Transverse colon (tissue), 4 donors: ENCODE measurements around the gene DNAJC7.

Experiments used
- EP300 ChIP-seq: sonication (generic); formaldehyde crosslinking; IDR thresholded peaks from one replicate; pipeline ENCODE4 v1.6.1; 2017; ENCODE audit warnings: antibody characterized with exemption, low read depth
- POLR2A ChIP-seq: fragments of 450-650 bp; IDR thresholded peaks from one replicate; pipeline ENCODE4 v1.6.1; 2016; ENCODE audit warnings: antibody characterized with exemption, mild to moderate bottlenecking, moderate library complexity
- POLR2AphosphoS5 ChIP-seq, 3 donors: sonication (generic); formaldehyde crosslinking; IDR thresholded peaks; one replicate each; pipeline ENCODE4 v1.6.1; 2016; ENCODE audit warnings: antibody characterized with exemption in 3 of 3
- TF ChIP-seq, protein P1 (sequence below), 5 experiments: fragments of 200-600 bp in 3 of 5; fragments of 450-650 bp in 2 of 5; sonication (generic) in 3 of 5; IDR thresholded peaks; 1 replicate in 2 of 5; 2 replicates in 3 of 5; pipeline ENCODE4 v1.5.1; 2016 to 2017; ENCODE audit warnings: antibody characterized with exemption in 5 of 5, inconsistent platforms in 3 of 5, mild to moderate bottlenecking in 2 of 5, moderate library complexity in 1 of 5

DNA sequence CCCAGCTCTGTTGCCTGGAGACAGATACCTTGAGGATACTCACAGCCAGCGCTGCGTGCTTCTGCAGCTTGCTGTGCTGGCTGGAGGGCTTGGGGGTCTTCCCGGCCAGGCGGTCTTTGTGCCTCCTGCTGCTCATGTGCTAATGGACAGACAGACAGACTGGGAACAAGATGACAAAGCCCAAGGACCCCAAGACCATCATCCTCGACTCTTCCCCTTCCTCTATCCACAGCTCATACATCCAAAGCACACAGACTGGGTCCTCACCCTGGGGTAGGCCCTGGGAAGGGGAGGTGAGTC is 10.3 kb upstream of the DNAJC7 start:
- TF ChIP-seq, protein P1, sequence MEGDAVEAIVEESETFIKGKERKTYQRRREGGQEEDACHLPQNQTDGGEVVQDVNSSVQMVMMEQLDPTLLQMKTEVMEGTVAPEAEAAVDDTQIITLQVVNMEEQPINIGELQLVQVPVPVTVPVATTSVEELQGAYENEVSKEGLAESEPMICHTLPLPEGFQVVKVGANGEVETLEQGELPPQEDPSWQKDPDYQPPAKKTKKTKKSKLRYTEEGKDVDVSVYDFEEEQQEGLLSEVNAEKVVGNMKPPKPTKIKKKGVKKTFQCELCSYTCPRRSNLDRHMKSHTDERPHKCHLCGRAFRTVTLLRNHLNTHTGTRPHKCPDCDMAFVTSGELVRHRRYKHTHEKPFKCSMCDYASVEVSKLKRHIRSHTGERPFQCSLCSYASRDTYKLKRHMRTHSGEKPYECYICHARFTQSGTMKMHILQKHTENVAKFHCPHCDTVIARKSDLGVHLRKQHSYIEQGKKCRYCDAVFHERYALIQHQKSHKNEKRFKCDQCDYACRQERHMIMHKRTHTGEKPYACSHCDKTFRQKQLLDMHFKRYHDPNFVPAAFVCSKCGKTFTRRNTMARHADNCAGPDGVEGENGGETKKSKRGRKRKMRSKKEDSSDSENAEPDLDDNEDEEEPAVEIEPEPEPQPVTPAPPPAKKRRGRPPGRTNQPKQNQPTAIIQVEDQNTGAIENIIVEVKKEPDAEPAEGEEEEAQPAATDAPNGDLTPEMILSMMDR (IDR thresholded peaks at IDR 0.05): no peak
- no peak for TF ChIP-seq EP300
- TF ChIP-seq POLR2AphosphoS5 (IDR thresholded peaks at IDR 0.05): no peak
- TF ChIP-seq POLR2A: no peak
